HG02678 (cell line): Measurements from ENCODE around the gene CARMIL1.
A peak's percentile ranks its signal among the peaks of the same experiment; 100 is the strongest.
"Not testable (repeated sequence)": the region's sequence is repeated elsewhere in the genome, so short reads cannot be mapped to it uniquely, and the experiment has no call there.

ENCODE experiments used
- ATAC-seq: cut with Tn5 transposase; IDR thresholded peaks from one replicate; pipeline ENCODE4 v1.9.1; 2021; ENCODE audit warnings: mild to moderate bottlenecking, moderate library complexity; ENCODE audit not compliant: unreplicated experiment

CARMIL1 gene

GRCh38 chr6:25275436-25275835, 3.7 kb upstream of the CARMIL1 start:
- ATAC-seq, result no peak

- ATAC-seq, result no peak
Observed at GRCh38 chr6:25277386-25277785, 1.8 kb upstream of the CARMIL1 start.

- ATAC-seq, result no peak
Observed at GRCh38 chr6:25277857-25278256, 1.3 kb upstream of the CARMIL1 start.

GRCh38 chr6:25278261-25278913, 787 bp upstream of the CARMIL1 start:
- ATAC-seq, result peak; percentile 30

- no peak for ATAC-seq
Observed at GRCh38 chr6:25279748-25280343, 672 bp downstream of the CARMIL1 start.

- ATAC-seq, result peak; percentile 28
Observed at GRCh38 chr6:25280344-25281074, 1.3 kb downstream of the CARMIL1 start.

- ATAC-seq, result no peak
Observed at GRCh38 chr6:25286891-25287290, 7.7 kb downstream of the CARMIL1 start.

- no peak for ATAC-seq
Observed at GRCh38 chr6:25287941-25288340, 8.8 kb downstream of the CARMIL1 start.

GRCh38 chr6:25288518-25288917, 9.3 kb downstream of the CARMIL1 start:
- no peak for ATAC-seq

- ATAC-seq, result no peak
Observed at GRCh38 chr6:25290306-25291060, 11.3 kb downstream of the CARMIL1 start.

- ATAC-seq, result no peak
Observed at GRCh38 chr6:25292384-25292783, 13.2 kb downstream of the CARMIL1 start.

- no peak for ATAC-seq
Observed at GRCh38 chr6:25295651-25296050, 16.5 kb downstream of the CARMIL1 start.

GRCh38 chr6:25296217-25296905, 17.2 kb downstream of the CARMIL1 start:
- ATAC-seq, result no peak

GRCh38 chr6:25297039-25297441, 17.9 kb downstream of the CARMIL1 start:
- no peak for ATAC-seq

- ATAC-seq, result no peak
Observed at GRCh38 chr6:25297823-25298522, 18.8 kb downstream of the CARMIL1 start.

GRCh38 chr6:25298523-25298865, 19.3 kb downstream of the CARMIL1 start:
- ATAC-seq, result not testable (repeated sequence)

GRCh38 chr6:25301362-25301761, 22.2 kb downstream of the CARMIL1 start:
- peak; percentile 53 for ATAC-seq

- no peak for ATAC-seq
Observed at GRCh38 chr6:25302151-25302550, 23.0 kb downstream of the CARMIL1 start.

- no peak for ATAC-seq
Observed at GRCh38 chr6:25302677-25303128, 23.5 kb downstream of the CARMIL1 start.

GRCh38 chr6:25303254-25303653, 24.1 kb downstream of the CARMIL1 start:
- ATAC-seq, result no peak
